DOHH2 (cell line): Measurements from ENCODE around the gene FOXP4.

Experiments
- CTCF ChIP-seq: fragments of 200-600 bp; sonication (generic); IDR thresholded peaks from one replicate; pipeline ENCODE4 v1.5.1; 2014; ENCODE audit warnings: antibody characterized with exemption, mild to moderate bottlenecking, low read depth, low read length; ENCODE audit not compliant: poor library complexity, severe bottlenecking
- EZH2phosphoT487 ChIP-seq: fragments of 200-600 bp; sonication (generic); IDR thresholded peaks from 2 replicates; pipeline ENCODE4 v1.6.1; 2017; ENCODE audit warnings: borderline replicate concordance, mild to moderate bottlenecking, antibody characterized with exemption, low read length, moderate library complexity, mixed read lengths

GRCh38 chr6:41605649-41606048 lies 59.5 kb downstream of the FOXP4 start:
- TF ChIP-seq CTCF: no peak
- TF ChIP-seq EZH2phosphoT487: no peak
